ENCODE measurements around the gene RELA.
A peak's percentile ranks its signal among the peaks of the same experiment; 100 is the strongest.
"Not testable (repeated sequence)": the region's sequence is repeated elsewhere in the genome, so short reads cannot be mapped to it uniquely, and the experiment has no call there.

The RELA gene

GRCh38 chr11:65663639-65664200 lies 1.0 kb upstream of the RELA start:
- DNase-seq: no peak

DNA sequence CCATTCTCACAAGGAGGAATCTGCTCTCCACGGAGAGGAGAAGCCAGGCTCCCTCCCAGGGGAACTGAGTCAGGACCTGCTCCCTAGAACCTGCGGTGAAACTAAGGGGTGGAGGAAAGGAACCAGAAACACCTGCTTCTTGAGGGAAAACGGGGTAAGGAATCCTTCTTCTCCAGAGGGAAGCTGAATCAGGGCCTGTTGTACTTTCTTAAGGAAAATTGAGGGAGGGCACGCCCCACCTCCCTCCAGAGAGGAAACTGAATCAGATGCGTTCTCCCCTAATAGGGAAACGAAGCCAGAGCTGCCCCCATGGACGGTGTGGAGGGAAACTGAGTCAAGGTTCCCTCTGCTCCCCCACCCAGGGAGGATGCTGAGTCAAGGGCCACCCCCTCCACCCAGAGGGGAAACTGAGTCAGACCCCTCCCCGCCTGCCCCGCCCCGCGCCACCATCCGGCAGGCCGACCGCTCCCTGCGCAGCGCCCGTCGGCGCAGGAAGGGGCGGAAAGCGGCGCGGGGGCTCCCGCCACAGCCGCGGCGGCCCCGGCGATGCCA lies 393 bp downstream of the RELA start:
- DNase-seq: no peak

DNA sequence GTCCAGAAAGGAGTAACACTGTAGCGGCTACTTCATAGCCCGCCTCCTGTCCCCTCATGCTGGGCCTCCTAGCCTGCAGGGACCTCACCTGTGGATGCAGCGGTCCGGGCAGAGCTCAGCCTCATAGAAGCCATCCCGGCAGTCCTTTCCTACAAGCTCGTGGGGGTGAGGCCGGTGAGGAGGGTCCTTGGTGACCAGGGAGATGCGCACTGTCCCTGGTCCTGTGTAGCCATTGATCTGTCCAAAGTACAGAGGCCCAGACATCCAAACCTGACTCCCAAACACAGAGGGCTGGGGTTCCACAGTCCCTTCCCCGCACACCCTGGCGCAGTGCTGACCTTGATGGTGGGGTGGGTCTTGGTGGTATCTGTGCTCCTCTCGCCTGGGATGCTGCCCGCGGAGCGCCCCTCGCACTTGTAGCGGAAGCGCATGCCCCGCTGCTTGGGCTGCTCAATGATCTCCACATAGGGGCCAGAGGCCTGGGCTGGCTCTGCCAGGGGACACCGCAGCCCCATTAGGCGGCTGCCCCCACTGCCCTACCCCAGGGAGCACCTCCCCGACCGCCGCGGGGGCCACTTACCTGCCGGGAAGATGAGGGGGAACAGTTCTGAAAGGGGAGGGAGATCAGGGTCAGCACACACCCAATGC lies 993 bp downstream of the RELA start:
- DNase-seq: no peak

- DNase-seq: not testable (repeated sequence)
These were observed 1.8 kb downstream of the RELA start for GRCh38 chr11:65660908-65661307.

DNA sequence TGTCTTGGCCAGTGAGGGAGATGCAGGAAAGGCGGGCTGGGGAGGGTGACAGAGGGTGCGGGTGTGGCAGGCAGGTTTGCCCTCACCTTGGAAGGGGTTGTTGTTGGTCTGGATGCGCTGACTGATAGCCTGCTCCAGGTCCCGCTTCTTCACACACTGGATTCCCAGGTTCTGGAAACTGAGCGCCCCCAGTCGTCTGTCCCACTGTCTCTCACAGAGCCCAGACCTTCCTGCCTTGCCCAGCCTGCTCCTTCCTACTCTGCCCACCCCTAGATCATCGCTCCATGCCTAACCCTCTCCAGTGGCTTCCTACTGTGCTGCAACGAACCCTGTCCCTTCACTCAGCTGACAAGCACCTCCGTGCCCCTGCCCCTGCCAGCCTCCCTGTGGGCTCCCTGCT lies 2.7 kb downstream of the RELA start:
- no peak for DNase-seq

DNA sequence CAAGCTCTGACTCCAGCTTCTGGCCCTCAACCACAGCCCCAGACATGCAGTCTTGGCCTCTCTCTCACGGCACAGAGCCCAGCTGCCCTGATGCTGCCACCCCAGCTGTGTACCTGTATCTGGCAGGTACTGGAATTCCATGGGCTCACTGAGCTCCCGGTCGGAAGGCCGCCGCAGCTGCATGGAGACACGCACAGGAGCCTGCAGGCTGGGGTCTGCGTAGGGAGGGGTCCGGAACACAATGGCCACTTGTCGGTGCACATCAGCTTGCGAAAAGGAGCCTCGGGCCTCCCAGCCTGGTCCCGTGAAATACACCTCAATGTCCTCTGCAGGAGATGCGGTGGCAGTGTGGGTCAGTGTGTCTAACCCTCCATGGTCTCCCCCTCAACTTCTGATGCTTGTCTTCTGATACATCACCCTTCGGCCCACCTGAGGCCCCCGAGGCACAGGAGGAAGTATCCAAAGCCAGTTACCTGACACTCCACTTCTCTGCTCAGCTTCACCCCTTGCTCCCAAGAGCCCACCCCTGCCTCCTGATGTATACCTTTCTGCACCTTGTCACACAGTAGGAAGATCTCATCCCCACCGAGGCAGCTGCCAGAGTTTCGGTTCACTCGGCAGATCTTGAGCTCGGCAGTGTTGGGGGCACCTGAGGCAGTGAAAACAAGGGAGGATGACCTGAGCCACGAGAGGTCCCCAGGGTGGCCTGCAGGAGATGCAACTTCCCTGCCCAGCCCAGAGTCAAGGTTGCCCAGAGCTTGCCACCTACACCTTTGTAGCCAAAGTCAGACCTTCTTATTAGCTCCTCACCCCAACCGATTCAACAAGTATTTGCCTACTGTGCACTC lies 4.3 kb downstream of the RELA start:
- DNase-seq: no peak

- no peak for DNase-seq
These were observed 5.3 kb downstream of the RELA start for GRCh38 chr11:65657426-65657825.

DNA sequence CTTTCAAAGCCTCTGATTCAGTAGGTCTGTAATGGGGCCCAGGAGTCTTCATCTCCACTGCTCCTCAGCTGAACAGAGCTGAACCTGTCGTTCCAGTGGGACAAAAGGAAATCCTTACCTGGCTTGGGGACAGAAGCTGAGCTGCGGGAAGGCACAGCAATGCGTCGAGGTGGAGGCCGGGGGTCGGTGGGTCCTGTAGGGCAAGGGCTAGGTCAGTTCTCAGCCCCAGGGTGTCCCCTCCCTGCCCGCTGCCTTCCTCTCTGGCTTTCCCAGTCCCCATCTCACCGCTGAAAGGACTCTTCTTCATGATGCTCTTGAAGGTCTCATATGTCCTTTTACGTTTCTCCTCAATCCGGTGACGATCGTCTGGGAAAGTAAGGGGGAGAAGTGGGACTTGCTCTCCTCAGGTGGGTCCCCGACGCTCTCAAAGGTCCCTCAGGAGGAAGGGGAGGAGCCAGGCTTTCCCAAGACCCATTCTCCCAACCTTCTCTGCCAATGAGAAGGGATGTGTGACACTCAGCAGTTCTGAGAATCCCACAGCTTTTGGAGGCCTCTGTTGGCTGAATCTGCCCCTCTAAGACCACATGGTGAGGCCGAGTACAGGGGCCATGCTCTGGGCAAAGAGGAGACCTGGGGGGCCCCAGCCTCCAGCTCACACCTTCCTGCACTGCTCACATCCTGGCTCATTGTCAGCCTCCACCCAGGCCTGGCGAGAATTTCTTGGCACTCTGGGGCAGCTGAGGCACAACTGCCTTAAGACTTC lies 7.0 kb downstream of the RELA start:
- no peak for DNase-seq

- no peak for DNase-seq
These were observed 8.1 kb downstream of the RELA start for GRCh38 chr11:65654375-65655349.

- no peak for DNase-seq
These were observed 9.2 kb downstream of the RELA start for GRCh38 chr11:65653229-65654225.

DNA sequence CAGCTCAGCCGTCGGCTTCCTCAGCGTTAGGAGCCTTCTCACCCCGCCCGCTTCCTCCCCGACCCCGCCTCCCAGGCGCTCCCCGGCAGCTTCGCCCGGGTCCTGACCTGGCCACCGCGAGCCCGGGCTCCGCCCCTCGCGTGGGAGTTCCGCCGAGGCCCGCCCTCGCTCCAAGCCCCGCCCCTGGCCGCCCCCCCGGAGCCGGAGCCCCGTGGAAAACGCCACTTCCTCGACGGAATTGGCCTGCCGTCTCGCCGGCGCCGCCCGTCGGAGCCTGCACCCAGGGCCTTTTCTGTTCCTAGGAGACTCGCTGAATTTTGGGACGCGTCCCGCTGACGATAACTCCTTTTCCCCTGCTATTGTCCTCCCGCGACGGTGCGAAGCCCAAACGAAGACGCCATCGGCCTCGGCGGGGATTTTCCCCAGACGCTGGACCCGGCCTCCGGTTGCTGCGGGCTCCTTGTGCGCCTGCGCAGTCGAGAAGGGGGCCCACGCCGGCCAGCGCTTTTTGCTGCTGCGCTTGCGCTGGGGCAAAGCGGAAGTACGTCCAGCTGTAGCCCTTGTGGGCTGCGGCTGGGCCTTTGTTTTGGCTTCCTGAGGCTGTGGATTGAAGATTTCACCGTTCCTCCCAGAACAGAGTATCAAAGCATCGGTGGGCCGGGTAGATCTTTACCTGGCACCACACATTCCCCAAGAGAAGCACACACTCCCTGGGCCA lies 10.0 kb downstream of the RELA start:
- DNase-seq: peak; percentile 78

DNA sequence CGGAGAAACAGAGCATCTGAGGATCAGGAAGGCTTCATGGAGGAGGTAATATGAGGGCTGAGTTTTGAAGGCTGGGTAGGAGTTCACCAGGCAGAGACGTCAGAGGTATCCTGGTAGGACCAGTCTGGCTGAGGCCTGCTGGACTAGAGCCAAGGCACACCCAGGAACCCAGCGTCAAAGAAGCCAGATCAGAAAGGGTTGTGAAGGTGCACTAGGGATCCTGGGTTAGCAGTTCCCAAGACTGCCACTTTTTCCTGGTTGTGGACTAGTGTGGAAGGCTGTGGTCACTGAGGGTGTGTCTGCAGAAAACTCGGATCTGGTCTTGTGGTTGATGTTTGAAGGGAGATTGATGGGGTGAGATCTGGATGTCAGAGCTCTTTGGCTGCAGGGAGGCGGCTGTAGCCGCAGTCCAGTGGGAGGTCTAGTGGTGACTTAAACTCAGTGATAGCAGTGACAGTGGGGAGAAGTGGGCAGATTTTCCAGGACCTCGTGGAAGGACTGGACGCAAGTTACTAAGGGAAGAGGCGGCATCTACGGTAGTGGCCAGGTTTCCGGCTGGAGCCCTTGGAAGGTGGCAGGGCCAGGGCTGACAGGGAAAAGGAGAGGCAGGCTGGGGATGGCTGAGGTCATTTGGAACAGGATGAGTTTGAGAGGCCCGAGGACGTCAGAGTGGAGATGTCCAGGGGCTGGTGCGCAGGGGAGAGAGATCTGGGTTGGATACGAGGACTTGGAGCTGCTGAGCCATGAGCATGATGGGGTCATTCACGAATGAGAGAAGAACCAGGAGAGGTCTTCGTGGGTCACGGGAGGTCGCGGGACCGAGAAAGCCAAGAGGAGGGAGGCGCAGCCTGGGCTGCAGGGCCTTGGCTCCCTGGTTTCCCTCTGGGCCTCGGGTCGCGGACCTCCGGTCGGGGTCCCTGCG lies 10.9 kb downstream of the RELA start:
- no peak for DNase-seq

DNA sequence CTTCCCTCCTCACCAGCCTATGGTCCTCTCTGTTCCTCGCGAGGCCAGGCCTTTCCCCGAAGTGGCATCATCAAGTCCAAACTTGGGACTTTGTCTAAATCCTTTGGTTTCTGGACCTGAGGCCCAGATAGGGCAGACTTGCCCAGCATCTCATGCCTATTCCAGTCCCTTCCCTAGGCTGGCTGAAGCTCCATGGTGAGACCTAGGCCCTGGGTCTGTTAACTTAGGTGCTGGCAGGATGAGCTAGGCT lies 11.5 kb downstream of the RELA start:
- no peak for DNase-seq

GRCh38 chr11:65650547-65651338 lies 12.0 kb downstream of the RELA start:
- no peak for DNase-seq

DNA sequence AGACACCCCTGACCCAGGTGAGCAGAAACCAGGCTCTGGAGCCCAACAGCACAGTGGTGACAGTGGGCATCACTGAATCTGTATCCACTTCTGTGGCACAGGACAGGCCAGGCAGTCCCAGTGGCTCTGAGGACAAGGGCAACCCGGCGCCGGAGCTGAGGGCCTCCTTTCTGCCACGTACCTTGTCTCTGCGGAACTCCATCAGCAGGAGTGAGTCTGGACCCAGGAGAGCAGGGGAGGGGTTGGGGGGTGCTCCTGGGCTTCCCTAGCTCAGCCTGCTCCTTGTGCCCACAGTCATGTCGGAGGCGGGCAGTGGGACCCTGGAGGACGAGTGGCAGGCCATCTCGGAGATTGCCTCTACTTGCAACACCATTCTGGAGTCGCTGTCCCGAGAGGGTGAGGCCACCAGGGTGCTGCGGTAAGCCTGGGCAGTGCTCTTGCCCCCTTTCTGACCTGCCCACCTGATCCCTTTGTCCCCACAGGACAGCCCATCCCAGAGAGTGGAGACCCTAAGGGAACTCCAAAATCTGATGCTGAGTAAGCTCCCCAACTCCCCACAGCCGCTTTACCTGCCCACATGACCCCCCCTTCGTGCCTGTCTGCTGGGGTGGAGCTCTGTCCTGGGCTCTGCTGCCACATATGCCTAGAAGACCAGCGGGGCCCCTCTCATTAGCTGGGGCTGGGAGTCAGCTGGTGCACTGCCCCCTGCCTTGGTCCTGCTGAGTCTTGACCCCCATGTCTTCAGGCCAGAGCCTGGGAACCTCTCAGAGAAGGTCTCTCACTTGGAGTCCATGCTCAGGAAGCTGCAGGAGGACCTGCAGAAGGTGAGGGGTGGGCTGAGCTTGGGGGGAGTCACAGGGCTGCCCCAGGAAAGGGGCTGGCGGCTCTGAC lies 12.8 kb downstream of the RELA start:
- no peak for DNase-seq

GRCh38 chr11:65648997-65649493 lies 13.7 kb downstream of the RELA start:
- DNase-seq: no peak

Data from SHP77 treated with DMSO at 0.1 percent for 48 hours (cell line).